BE2C (cell line): Measurements from ENCODE around the gene MISP.
"Not testable (repeated sequence)": the region's sequence is repeated elsewhere in the genome, so short reads cannot be mapped to it uniquely, and the experiment has no call there.

Source experiments
- DNase-seq: peaks from one replicate; pipeline ENCODE4 v3.0.0-alpha.2; 2020
- H3K27me3 ChIP-seq: fragments of 250-450 bp; sonication (Bioruptor Pico); 2 replicates; pipeline ENCODE4 v1.5.1; 2020; ENCODE audit warnings: mild to moderate bottlenecking
- H3K36me3 ChIP-seq: fragments of 250-450 bp; sonication (Bioruptor Pico); 2 replicates; pipeline ENCODE4 v1.5.1; 2020; ENCODE audit warnings: mild to moderate bottlenecking
- H3K4me1 ChIP-seq: fragments of 250-450 bp; sonication (Bioruptor Pico); 2 replicates; pipeline ENCODE4 v1.5.1; 2020
- H3K4me3 ChIP-seq: 2 replicates; pipeline ENCODE4 v1.5.1; 2011; ENCODE audit warnings: low read depth, low read length
- H3K9me3 ChIP-seq: fragments of 250-450 bp; sonication (Bioruptor Pico); 2 replicates; pipeline ENCODE4 v1.5.1; 2020
- TF ChIP-seq, protein P1 (sequence below): IDR thresholded peaks from 2 replicates; pipeline ENCODE4 v1.5.1; 2012; ENCODE audit warnings: mild to moderate bottlenecking, low read depth, low read length

Gene MISP

GRCh38 chr19:743168-743687, 7.7 kb upstream of the MISP start:
- H3K4me3 ChIP-seq: no peak overlapping the region
- H3K36me3 ChIP-seq: no peaks in the 10 kb centered on the region
- no peaks in the 10 kb centered on the region; the same call in 1 of the 2 replicates for H3K9me3 ChIP-seq
- H3K27me3 ChIP-seq: no peaks in the 10 kb centered on the region
- TF ChIP-seq, protein P1, sequence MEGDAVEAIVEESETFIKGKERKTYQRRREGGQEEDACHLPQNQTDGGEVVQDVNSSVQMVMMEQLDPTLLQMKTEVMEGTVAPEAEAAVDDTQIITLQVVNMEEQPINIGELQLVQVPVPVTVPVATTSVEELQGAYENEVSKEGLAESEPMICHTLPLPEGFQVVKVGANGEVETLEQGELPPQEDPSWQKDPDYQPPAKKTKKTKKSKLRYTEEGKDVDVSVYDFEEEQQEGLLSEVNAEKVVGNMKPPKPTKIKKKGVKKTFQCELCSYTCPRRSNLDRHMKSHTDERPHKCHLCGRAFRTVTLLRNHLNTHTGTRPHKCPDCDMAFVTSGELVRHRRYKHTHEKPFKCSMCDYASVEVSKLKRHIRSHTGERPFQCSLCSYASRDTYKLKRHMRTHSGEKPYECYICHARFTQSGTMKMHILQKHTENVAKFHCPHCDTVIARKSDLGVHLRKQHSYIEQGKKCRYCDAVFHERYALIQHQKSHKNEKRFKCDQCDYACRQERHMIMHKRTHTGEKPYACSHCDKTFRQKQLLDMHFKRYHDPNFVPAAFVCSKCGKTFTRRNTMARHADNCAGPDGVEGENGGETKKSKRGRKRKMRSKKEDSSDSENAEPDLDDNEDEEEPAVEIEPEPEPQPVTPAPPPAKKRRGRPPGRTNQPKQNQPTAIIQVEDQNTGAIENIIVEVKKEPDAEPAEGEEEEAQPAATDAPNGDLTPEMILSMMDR: no peak
- DNase-seq: no peak
- H3K4me1 ChIP-seq: no peaks in the 10 kb centered on the region

- H3K27me3 ChIP-seq, H3K9me3 ChIP-seq, H3K36me3 ChIP-seq, H3K4me1 ChIP-seq, DNase-seq, H3K4me3 ChIP-seq: not testable (repeated sequence)
Measured at GRCh38 chr19:745138-745537, 5.8 kb upstream of the MISP start.

GRCh38 chr19:746208-746819, 4.6 kb upstream of the MISP start:
- H3K36me3 ChIP-seq: no peaks in the 10 kb centered on the region
- peaks cover 2% of the 10 kb centered on the region; the same call in 1 of the 2 replicates for H3K27me3 ChIP-seq
- DNase-seq: no peak
- no peaks in the 10 kb centered on the region for H3K4me1 ChIP-seq
- H3K9me3 ChIP-seq: no peaks in the 10 kb centered on the region; the same call in 1 of the 2 replicates
- TF ChIP-seq, protein P1: no peak
- no peak overlapping the region for H3K4me3 ChIP-seq

GRCh38 chr19:746956-747355, 4.0 kb upstream of the MISP start:
- Histone ChIP-seq H3K27me3 (peaks cover 2% of the 10 kb centered on the region; the same call in 1 of the 2 replicates), H3K4me3 (no peak overlapping the region), H3K36me3 (no peaks in the 10 kb centered on the region), H3K9me3 (no peaks in the 10 kb centered on the region; the same call in 1 of the 2 replicates), H3K4me1 (no peaks in the 10 kb centered on the region)
- no peak for DNase-seq
- TF ChIP-seq, protein P1: no peak

DNA sequence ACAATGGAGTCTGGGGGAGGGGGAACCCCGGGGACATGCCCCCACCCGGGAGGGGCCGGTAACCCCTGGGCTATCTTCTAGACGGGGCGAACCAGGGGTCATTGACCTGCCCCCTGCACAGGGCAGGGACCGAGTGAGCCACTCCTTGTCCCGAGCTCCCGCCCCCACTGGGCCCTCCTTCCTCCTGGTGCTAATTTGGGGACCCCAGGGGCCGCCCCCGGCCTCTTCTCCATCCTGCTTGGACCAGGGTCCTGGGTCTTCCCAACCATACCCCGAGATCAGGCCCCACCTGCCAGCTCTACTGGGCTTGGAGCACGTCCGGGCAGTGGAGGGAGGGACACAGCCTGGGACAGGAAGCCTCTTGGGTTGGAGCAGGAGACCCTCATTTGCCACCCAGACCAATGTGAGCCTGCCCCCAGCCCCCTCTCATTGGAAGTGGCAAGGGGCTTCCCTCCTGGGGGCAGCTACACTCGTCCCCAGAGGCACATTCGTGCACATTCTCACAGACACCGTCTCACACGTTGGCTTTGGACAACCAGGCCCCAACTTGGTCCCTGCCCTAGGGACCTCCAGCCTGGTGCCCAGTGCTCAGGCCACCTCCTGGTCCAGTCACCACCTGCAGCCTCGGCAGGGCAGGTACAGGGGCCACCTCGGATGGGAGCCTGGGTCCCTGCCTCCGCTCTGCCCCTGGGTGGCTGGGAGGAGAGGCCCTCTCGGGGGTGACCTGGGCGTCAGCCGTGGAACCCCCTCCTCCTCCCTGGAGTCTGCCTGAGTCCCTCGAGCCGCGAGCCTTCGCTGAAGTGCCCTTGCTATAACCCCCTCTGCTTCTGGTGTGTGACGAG, 3.3 kb upstream of the MISP start:
- H3K9me3 ChIP-seq: no peaks in the 10 kb centered on the region; the same call in 1 of the 2 replicates

GRCh38 chr19:748274-748598, 2.7 kb upstream of the MISP start:
- Histone ChIP-seq H3K36me3 (no peaks in the 10 kb centered on the region), H3K27me3 (peaks cover 2% of the 10 kb centered on the region; the same call in 1 of the 2 replicates), H3K4me3 (no peak overlapping the region), H3K9me3 (no peaks in the 10 kb centered on the region; the same call in 1 of the 2 replicates), H3K4me1 (no peaks in the 10 kb centered on the region)
- TF ChIP-seq, protein P1: no peak
- no peak for DNase-seq

More for the DNA sequence above, 3.3 kb upstream of the MISP start:
- DNase-seq: no peak
- peaks cover 2% of the 10 kb centered on the region; the same call in 1 of the 2 replicates for H3K27me3 ChIP-seq
- TF ChIP-seq, protein P1: no peak
- no peaks in the 10 kb centered on the region for H3K4me1 ChIP-seq
- H3K4me3 ChIP-seq: no peak overlapping the region
- H3K36me3 ChIP-seq: no peaks in the 10 kb centered on the region
